HEK293 (cell line): ENCODE results near the gene NLGN1.

Experiments
- GLI4 ChIP-seq: fragments of 450-650 bp; formaldehyde crosslinking; IDR thresholded peaks from 2 replicates; pipeline ENCODE4 v1.5.1; 2016; ENCODE audit warnings: missing biosample characterization, missing genetic modification characterization
- HOXD13 ChIP-seq: sonication (generic); formaldehyde crosslinking; IDR thresholded peaks from 2 replicates; pipeline ENCODE4 v1.8.0; 2022; ENCODE audit warnings: missing genetic modification reagents, borderline replicate concordance
- KLF10 ChIP-seq: fragments of 450-650 bp; IDR thresholded peaks from 2 replicates; pipeline ENCODE4 v1.5.1; 2018; ENCODE audit warnings: missing biosample characterization, mild to moderate bottlenecking, missing genetic modification characterization
- KLF16 ChIP-seq: fragments of 450-650 bp; formaldehyde crosslinking; IDR thresholded peaks from 2 replicates; pipeline ENCODE4 v1.5.1; 2017; ENCODE audit warnings: missing biosample characterization, missing genetic modification characterization
- REPIN1 ChIP-seq: fragments of 450-650 bp; formaldehyde crosslinking; IDR thresholded peaks from 2 replicates; pipeline ENCODE4 v1.5.1; 2017; ENCODE audit warnings: missing biosample characterization, missing genetic modification characterization, low read depth
- SP3 ChIP-seq: fragments of 450-650 bp; formaldehyde crosslinking; IDR thresholded peaks from 2 replicates; pipeline ENCODE4 v1.5.1; 2016; ENCODE audit warnings: missing biosample characterization, missing genetic modification characterization
- TCF7L2 ChIP-seq: IDR thresholded peaks from 2 replicates; pipeline ENCODE4 v1.6.1; 2011; ENCODE audit warnings: low read depth, mild to moderate bottlenecking, inconsistent platforms, low read length, moderate library complexity, borderline replicate concordance
- YY1 ChIP-seq: fragments of 450-650 bp; formaldehyde crosslinking; IDR thresholded peaks from 2 replicates; pipeline ENCODE4 v1.5.1; 2018; ENCODE audit warnings: missing biosample characterization, missing genetic modification characterization
- ZBTB8A ChIP-seq: fragments of 450-650 bp; formaldehyde crosslinking; IDR thresholded peaks from 2 replicates; pipeline ENCODE4 v1.5.1; 2016; ENCODE audit warnings: missing biosample characterization, missing genetic modification characterization
- ZFHX2 ChIP-seq: fragments of 450-650 bp; formaldehyde crosslinking; conservative IDR thresholded peaks from 2 replicates; pipeline ENCODE4 v1.5.1; 2016; ENCODE audit warnings: missing biosample characterization, missing genetic modification characterization
- ZNF10 ChIP-seq: fragments of 450-650 bp; formaldehyde crosslinking; IDR thresholded peaks from 2 replicates; pipeline ENCODE4 v1.5.1; 2017; ENCODE audit warnings: missing biosample characterization, missing genetic modification characterization
- ZNF16 ChIP-seq: fragments of 450-650 bp; formaldehyde crosslinking; IDR thresholded peaks from 2 replicates; pipeline ENCODE4 v1.5.1; 2016; ENCODE audit warnings: low read depth, missing biosample characterization, missing genetic modification characterization
- ZNF169 ChIP-seq: fragments of 450-650 bp; formaldehyde crosslinking; IDR thresholded peaks from 2 replicates; pipeline ENCODE4 v1.5.1; 2016; ENCODE audit warnings: missing biosample characterization, missing genetic modification characterization
- ZNF335 ChIP-seq: fragments of 450-650 bp; formaldehyde crosslinking; conservative IDR thresholded peaks from 2 replicates; pipeline ENCODE4 v1.5.1; 2016; ENCODE audit warnings: missing biosample characterization, missing genetic modification characterization
- ZNF404 ChIP-seq: fragments of 450-650 bp; formaldehyde crosslinking; IDR thresholded peaks from 2 replicates; pipeline ENCODE4 v1.5.1; 2017; ENCODE audit warnings: missing biosample characterization, missing genetic modification characterization
- ZNF510 ChIP-seq: fragments of 450-650 bp; formaldehyde crosslinking; IDR thresholded peaks from 2 replicates; pipeline ENCODE4 v1.5.1; 2018; ENCODE audit warnings: mild to moderate bottlenecking, missing genetic modification characterization, missing biosample characterization; ENCODE audit not compliant: insufficient replicate concordance
- ZNF514 ChIP-seq: fragments of 450-650 bp; formaldehyde crosslinking; IDR thresholded peaks from 2 replicates; pipeline ENCODE4 v1.5.1; 2016; ENCODE audit warnings: missing biosample characterization, missing genetic modification characterization
- ZNF521 ChIP-seq: fragments of 450-650 bp; formaldehyde crosslinking; IDR thresholded peaks from 2 replicates; pipeline ENCODE4 v1.5.1; 2017; ENCODE audit warnings: missing biosample characterization, mild to moderate bottlenecking, missing genetic modification characterization
- ZNF596 ChIP-seq: fragments of 450-650 bp; IDR thresholded peaks from 2 replicates; pipeline ENCODE4 v1.5.0; 2018; ENCODE audit warnings: missing biosample characterization, mild to moderate bottlenecking, missing genetic modification characterization, moderate library complexity
- ZNF600 ChIP-seq: fragments of 450-650 bp; formaldehyde crosslinking; IDR thresholded peaks from 2 replicates; pipeline ENCODE4 v1.5.1; 2016; ENCODE audit warnings: missing biosample characterization, missing genetic modification characterization
- ZNF677 ChIP-seq: fragments of 450-650 bp; IDR thresholded peaks from 2 replicates; pipeline ENCODE4 v1.5.0; 2018; ENCODE audit warnings: missing biosample characterization, mild to moderate bottlenecking, missing genetic modification characterization, moderate library complexity
- ZNF701 ChIP-seq: fragments of 450-650 bp; formaldehyde crosslinking; IDR thresholded peaks from 2 replicates; pipeline ENCODE4 v1.5.1; 2016; ENCODE audit warnings: missing biosample characterization, missing genetic modification characterization
- ZNF76 ChIP-seq: fragments of 450-650 bp; formaldehyde crosslinking; IDR thresholded peaks from 2 replicates; pipeline ENCODE4; 2016; ENCODE audit warnings: low read depth, missing biosample characterization, missing genetic modification characterization, borderline replicate concordance
- ZNF837 ChIP-seq: fragments of 450-650 bp; formaldehyde crosslinking; IDR thresholded peaks from 2 replicates; pipeline ENCODE4 v1.5.1; 2016; ENCODE audit warnings: missing biosample characterization, missing genetic modification characterization
- ZXDB ChIP-seq: fragments of 450-650 bp; formaldehyde crosslinking; IDR thresholded peaks from 2 replicates; pipeline ENCODE4 v1.5.1; 2016; ENCODE audit warnings: missing biosample characterization, missing genetic modification characterization
- TF ChIP-seq, protein P1 (sequence below): fragments of 450-650 bp; formaldehyde crosslinking; IDR thresholded peaks from 2 replicates; pipeline ENCODE4 v1.5.1; 2017; ENCODE audit warnings: missing biosample characterization, mild to moderate bottlenecking, missing genetic modification characterization, moderate library complexity
- TF ChIP-seq, protein P2 (sequence below): fragments of 450-650 bp; formaldehyde crosslinking; IDR thresholded peaks from 2 replicates; pipeline ENCODE4; 2016; ENCODE audit warnings: missing biosample characterization, missing genetic modification characterization
- TF ChIP-seq, protein P3 (sequence below): fragments of 450-650 bp; formaldehyde crosslinking; IDR thresholded peaks from 2 replicates; pipeline ENCODE4 v1.5.1; 2017; ENCODE audit warnings: missing biosample characterization, missing genetic modification characterization
- TF ChIP-seq, protein P4 (sequence below): fragments of 450-650 bp; formaldehyde crosslinking; IDR thresholded peaks from 2 replicates; pipeline ENCODE4 v1.5.1; 2016; ENCODE audit warnings: missing biosample characterization, missing genetic modification characterization
- TF ChIP-seq, protein P5 (sequence below): fragments of 450-650 bp; formaldehyde crosslinking; IDR thresholded peaks from 2 replicates; pipeline ENCODE4 v1.5.1; 2016; ENCODE audit warnings: missing biosample characterization, missing genetic modification characterization, low read depth
- TF ChIP-seq, protein P6 (sequence below): fragments of 450-650 bp; formaldehyde crosslinking; IDR thresholded peaks from 2 replicates; pipeline ENCODE4 v1.5.1; 2017; ENCODE audit warnings: missing biosample characterization, missing genetic modification characterization

The NLGN1 gene

DNA sequence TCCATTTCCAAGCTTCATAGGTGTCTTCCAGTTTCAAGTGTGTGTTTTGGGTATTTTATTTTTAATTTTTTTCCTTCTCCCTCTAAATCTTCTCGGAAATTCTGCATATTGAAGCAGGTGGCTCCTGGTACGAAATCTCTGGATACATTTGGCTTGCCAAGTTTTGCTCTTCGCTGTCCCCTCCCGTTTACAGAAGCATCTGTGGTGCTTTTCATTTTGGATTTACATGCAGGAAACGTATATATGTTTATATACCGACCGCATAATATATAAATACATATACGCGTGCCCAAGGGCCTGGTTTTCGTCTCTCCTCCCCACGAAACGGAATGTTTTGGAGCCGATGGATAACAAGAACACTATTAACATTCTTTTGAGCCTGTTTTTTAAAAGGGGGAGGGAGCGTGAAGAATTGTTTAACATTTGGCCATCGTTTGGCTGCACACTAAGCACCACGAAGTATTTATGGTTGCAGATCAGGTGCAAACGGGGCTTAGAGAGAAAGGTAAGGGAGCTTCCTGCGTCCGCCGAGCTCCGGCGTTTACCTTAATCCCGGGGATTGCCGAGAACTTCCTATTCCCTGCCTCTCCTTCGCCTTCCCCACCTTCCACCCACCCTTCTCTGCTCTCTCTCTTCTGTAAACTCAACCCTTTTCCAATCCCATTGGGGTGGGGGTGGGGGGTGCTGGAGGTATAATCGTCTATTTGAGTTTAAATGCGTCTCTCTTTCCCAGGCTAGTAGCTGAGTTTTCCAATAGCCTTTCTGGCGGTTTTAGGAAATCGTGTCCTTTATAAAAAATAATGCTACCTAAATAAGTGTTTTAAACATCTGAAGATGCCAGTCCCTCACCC, 1.1 kb upstream of the NLGN1 start (continued):
- TF ChIP-seq ZBTB8A (tag by site-specific recombination) (no peak), TCF7L2 (no peak), ZNF837 (tag by site-specific recombination) (no peak), KLF16 (no peak; the same call in 1 of the 2 replicates), ZNF404 (no peak), ZNF335 (peak; percentile 76), KLF10 (tag by site-specific recombination) (no peak), ZNF514 (no peak), ZNF600 (tag by site-specific recombination) (peak; percentile 22; the same call in 1 of the 2 replicates), ZXDB (tag by site-specific recombination) (no peak), HOXD13 (CRISPR knock-in tag) (no peak), ZNF76 (no peak), ZNF16 (tag by site-specific recombination) (no peak), SP3 (tag by site-specific recombination) (no peak), ZNF169 (no peak), GLI4 (tag by site-specific recombination) (no peak), ZNF510 (no peak), ZNF596 (tag by site-specific recombination) (peak; percentile 70), YY1 (tag by site-specific recombination) (no peak), ZFHX2 (tag by site-specific recombination) (peak; percentile 66), ZNF701 (tag by site-specific recombination) (no peak), ZNF10 (tag by site-specific recombination) (peak; percentile 9; the same call in 1 of the 2 replicates), ZNF521 (tag by site-specific recombination) (no peak), ZNF677 (tag by site-specific recombination) (no peak), REPIN1 (tag by site-specific recombination) (no peak)
- TF ChIP-seq, protein P1, sequence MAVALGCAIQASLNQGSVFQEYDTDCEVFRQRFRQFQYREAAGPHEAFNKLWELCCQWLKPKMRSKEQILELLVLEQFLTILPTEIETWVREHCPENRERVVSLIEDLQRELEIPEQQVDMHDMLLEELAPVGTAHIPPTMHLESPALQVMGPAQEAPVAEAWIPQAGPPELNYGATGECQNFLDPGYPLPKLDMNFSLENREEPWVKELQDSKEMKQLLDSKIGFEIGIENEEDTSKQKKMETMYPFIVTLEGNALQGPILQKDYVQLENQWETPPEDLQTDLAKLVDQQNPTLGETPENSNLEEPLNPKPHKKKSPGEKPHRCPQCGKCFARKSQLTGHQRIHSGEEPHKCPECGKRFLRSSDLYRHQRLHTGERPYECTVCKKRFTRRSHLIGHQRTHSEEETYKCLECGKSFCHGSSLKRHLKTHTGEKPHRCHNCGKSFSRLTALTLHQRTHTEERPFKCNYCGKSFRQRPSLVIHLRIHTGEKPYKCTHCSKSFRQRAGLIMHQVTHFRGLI (tag by site-specific recombination), result no peak
- TF ChIP-seq, protein P2, sequence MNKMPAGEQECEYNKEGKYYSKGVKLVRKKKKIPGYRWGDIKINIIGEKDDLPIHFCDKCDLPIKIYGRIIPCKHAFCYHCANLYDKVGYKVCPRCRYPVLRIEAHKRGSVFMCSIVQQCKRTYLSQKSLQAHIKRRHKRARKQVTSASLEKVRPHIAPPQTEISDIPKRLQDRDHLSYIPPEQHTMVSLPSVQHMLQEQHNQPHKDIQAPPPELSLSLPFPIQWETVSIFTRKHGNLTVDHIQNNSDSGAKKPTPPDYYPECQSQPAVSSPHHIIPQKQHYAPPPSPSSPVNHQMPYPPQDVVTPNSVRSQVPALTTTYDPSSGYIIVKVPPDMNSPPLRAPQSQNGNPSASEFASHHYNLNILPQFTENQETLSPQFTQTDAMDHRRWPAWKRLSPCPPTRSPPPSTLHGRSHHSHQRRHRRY, result no peak
- TF ChIP-seq, protein P3, sequence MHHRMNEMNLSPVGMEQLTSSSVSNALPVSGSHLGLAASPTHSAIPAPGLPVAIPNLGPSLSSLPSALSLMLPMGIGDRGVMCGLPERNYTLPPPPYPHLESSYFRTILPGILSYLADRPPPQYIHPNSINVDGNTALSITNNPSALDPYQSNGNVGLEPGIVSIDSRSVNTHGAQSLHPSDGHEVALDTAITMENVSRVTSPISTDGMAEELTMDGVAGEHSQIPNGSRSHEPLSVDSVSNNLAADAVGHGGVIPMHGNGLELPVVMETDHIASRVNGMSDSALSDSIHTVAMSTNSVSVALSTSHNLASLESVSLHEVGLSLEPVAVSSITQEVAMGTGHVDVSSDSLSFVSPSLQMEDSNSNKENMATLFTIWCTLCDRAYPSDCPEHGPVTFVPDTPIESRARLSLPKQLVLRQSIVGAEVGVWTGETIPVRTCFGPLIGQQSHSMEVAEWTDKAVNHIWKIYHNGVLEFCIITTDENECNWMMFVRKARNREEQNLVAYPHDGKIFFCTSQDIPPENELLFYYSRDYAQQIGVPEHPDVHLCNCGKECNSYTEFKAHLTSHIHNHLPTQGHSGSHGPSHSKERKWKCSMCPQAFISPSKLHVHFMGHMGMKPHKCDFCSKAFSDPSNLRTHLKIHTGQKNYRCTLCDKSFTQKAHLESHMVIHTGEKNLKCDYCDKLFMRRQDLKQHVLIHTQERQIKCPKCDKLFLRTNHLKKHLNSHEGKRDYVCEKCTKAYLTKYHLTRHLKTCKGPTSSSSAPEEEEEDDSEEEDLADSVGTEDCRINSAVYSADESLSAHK, result no peak
- TF ChIP-seq, protein P4, sequence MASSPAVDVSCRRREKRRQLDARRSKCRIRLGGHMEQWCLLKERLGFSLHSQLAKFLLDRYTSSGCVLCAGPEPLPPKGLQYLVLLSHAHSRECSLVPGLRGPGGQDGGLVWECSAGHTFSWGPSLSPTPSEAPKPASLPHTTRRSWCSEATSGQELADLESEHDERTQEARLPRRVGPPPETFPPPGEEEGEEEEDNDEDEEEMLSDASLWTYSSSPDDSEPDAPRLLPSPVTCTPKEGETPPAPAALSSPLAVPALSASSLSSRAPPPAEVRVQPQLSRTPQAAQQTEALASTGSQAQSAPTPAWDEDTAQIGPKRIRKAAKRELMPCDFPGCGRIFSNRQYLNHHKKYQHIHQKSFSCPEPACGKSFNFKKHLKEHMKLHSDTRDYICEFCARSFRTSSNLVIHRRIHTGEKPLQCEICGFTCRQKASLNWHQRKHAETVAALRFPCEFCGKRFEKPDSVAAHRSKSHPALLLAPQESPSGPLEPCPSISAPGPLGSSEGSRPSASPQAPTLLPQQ (tag by site-specific recombination), result no peak
- TF ChIP-seq, protein P5, sequence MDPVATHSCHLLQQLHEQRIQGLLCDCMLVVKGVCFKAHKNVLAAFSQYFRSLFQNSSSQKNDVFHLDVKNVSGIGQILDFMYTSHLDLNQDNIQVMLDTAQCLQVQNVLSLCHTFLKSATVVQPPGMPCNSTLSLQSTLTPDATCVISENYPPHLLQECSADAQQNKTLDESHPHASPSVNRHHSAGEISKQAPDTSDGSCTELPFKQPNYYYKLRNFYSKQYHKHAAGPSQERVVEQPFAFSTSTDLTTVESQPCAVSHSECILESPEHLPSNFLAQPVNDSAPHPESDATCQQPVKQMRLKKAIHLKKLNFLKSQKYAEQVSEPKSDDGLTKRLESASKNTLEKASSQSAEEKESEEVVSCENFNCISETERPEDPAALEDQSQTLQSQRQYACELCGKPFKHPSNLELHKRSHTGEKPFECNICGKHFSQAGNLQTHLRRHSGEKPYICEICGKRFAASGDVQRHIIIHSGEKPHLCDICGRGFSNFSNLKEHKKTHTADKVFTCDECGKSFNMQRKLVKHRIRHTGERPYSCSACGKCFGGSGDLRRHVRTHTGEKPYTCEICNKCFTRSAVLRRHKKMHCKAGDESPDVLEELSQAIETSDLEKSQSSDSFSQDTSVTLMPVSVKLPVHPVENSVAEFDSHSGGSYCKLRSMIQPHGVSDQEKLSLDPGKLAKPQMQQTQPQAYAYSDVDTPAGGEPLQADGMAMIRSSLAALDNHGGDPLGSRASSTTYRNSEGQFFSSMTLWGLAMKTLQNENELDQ (tag by site-specific recombination), result no peak
- TF ChIP-seq, protein P6, sequence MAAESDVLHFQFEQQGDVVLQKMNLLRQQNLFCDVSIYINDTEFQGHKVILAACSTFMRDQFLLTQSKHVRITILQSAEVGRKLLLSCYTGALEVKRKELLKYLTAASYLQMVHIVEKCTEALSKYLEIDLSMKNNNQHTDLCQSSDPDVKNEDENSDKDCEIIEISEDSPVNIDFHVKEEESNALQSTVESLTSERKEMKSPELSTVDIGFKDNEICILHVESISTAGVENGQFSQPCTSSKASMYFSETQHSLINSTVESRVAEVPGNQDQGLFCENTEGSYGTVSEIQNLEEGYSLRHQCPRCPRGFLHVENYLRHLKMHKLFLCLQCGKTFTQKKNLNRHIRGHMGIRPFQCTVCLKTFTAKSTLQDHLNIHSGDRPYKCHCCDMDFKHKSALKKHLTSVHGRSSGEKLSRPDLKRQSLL (tag by site-specific recombination), result no peak
